RWPE1 (cell line): Measurements from ENCODE around the gene NUP43.

Experiments used
- CTCF ChIA-PET: fragments of 350-600 bp; sonication (Branson Sonifier 250); formaldehyde crosslinking; extraction: SDS; loops from one replicate; lab custom pipeline; 2021; lab: Yijun Ruan, JAX
- POLR2A ChIA-PET: fragments of 400-600 bp; formaldehyde crosslinking; extraction: SDS; loops from one replicate; lab custom pipeline; 2020; ENCODE audit warnings: antibody characterized with exemption; ENCODE audit not compliant: low non-redundant PET; lab: Yijun Ruan, JAX
- DNase-seq: peaks from one replicate; pipeline ENCODE4 v3.0.0; 2012; ENCODE audit warnings: low spot score
- H3K27ac ChIP-seq: fragments of 450-650 bp; 2 replicates; pipeline ENCODE4 v1.5.1; 2017
- TF ChIP-seq, protein P1 (sequence below): fragments of 450-650 bp; conservative IDR thresholded peaks from 2 replicates; pipeline ENCODE4 v1.5.1; 2017; ENCODE audit warnings: low read depth, mild to moderate bottlenecking

NUP43 gene

DNA sequence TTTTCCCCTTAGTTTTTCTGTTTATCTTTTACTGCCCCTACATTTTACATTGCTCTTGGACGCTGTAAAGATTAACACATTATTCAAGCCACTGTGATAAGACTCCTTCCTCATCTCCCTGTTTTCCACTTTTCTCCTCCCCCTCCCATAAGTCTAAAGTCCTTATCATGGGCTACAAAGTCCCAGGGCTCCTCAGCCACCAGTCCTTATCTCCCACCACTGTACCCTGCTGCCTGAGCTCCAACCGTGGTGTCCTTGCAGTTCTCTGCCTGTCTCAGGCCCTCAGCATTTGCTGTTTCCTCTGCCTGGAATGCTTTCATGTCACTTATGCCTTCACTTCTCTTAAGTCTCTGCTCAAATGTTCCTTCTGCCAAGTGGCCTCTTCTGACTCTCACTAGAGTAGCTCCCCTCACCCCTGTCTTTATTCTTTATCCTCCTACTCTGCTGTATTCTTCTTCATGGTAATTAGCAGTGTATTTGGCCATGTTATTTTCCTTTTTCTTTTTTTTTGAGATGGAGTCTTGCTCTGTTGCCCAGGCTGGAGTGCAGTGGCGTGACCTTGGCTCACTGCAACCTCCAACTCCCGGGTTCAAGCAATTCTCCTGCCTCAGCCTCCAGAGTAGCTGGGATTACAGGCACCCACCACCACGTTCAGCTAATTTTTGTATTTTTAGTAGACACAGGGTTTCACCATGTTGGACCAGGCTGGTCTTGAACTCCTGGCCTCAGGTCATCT is 17.7 kb downstream of the NUP43 start:
- no peak overlapping the region for H3K27ac ChIP-seq
- TF ChIP-seq, protein P1, sequence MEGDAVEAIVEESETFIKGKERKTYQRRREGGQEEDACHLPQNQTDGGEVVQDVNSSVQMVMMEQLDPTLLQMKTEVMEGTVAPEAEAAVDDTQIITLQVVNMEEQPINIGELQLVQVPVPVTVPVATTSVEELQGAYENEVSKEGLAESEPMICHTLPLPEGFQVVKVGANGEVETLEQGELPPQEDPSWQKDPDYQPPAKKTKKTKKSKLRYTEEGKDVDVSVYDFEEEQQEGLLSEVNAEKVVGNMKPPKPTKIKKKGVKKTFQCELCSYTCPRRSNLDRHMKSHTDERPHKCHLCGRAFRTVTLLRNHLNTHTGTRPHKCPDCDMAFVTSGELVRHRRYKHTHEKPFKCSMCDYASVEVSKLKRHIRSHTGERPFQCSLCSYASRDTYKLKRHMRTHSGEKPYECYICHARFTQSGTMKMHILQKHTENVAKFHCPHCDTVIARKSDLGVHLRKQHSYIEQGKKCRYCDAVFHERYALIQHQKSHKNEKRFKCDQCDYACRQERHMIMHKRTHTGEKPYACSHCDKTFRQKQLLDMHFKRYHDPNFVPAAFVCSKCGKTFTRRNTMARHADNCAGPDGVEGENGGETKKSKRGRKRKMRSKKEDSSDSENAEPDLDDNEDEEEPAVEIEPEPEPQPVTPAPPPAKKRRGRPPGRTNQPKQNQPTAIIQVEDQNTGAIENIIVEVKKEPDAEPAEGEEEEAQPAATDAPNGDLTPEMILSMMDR = no peak
- DNase-seq = no peak
- ChIA-PET CTCF (no interaction called here), POLR2A (no interaction called here)

DNA sequence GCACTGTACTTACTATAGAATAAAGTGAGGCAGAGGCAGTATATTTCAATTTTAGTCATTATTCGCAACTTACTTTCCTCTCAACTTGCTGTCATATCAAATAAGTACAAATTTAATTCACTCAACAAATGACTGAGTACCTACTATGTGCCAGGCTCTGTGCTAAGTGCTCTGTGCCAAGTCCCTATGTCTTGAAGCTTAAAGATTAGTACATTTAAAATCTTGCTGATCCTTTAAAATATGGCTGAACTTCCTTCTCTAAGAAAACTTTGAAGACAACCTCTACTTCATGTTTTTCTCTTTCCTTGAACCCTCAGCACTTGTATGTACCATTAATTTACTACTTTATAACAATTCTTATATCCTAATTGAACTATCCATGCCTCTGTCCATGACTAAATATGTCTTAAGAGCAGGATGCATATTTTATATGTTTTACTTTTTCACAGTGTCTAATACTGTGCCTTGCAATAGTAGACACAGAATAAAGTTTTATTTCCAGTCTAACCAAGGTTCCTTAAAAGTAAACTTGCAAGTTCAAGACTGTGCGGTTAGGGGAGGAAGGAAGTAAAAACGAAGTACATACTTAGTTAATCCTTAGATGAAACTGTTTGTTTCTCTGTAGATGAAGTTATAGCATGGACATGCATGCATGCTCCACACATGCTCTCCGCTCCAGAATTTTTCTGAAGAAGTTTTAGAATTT is 18.4 kb downstream of the NUP43 start:
- H3K27ac ChIP-seq = no peak overlapping the region
- TF ChIP-seq, protein P1 = no peak
- CTCF ChIA-PET = no interaction called here
- POLR2A ChIA-PET = no interaction called here
- no peak for DNase-seq

DNA sequence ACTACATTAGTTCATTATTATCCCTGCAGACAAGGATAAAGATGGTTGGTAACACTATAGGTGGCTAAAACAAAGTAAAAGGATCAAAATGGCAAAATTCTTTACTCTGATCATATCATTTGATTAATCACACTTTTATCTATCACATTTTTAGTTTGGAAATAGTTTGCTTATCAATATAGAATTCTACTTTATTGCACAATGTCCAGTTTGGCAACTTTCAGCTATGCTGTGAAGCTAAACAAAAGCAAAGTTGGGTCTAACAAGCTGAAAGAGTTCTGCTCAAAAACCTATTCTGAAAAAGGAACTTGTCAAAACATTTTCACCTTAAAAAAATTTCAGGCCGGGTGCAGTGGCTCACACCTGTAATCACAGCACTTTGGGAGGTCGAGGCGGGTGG is 20.5 kb downstream of the NUP43 start:
- TF ChIP-seq, protein P1 = no peak
- CTCF ChIA-PET = interaction anchor here (0.8 kb wide), 1 partner anchor 29 kb away, joined by 3 read pairs; no protein-coding TSS in a partner anchor
- no peak for DNase-seq
- POLR2A ChIA-PET = no interaction called here
- H3K27ac ChIP-seq = no peak overlapping the region

DNA sequence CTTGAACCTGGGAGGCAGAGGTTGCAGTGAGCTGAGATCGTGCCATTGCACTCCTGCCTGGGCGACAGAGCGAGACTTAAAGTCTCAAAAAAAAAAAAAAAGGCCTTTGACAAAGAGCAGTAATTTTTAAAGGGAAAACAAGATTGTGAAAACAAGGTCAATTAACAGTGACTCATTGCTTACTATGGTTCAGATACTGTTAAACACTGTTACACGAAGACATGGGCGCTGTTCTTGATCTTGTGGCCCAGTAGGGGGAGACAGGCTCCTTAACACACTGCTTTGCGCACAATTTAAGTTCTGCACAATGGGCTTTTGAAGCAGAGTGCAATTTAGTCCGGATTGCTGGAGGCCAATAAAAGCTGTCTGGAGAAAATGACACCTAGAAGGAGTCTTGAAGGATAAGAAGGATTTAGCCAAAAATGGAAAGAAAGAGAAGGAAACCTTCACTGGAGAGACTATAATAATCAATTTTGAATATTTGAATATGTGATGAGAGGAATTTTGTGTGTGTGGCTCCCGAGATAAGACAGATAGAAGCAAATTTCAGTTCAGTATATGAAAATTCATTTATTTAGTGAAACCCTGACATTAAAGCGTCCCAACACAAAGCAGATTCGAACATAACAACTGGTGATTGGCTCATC is 22.4 kb downstream of the NUP43 start:
- DNase-seq = peak; percentile 76
- TF ChIP-seq, protein P1 = peak; percentile 77
- CTCF ChIA-PET = interaction anchor here (0.6 to 0.7 kb wide), 6 partner anchors 88 to 1512 kb away, joined by 3 to 4 read pairs (median 4); partner anchors contain the start of gene RAET1E
- H3K27ac ChIP-seq = peak overlapping the region; percentile 46
- POLR2A ChIA-PET = no interaction called here

DNA sequence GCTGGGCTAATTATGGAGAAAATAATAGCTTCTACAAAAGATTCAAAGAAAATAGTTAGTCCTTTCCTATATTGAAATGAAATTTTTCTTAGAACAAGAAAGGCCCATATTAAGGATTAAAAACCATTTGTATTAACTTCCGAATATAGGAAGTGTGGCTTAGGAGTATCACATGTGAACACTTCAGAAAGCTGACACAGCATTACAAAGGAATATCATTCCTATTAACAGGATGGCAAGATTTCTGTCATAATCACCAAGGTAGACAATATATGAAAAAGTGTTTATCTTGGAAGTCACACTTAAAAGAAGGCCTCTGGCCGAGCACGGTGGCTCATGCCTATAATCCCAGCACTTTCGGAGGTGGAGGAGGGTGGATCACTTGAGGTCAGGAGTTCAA is 23.1 kb downstream of the NUP43 start:
- TF ChIP-seq, protein P1 = no peak
- CTCF ChIA-PET = interaction anchor here (0.6 to 0.7 kb wide), 3 partner anchors 95 to 864 kb away, joined by 3 to 4 read pairs (median 3); partner anchors contain the start of gene RAET1E
- H3K27ac ChIP-seq = peak overlapping the region; percentile 46
- POLR2A ChIA-PET = no interaction called here
- DNase-seq = no peak

DNA sequence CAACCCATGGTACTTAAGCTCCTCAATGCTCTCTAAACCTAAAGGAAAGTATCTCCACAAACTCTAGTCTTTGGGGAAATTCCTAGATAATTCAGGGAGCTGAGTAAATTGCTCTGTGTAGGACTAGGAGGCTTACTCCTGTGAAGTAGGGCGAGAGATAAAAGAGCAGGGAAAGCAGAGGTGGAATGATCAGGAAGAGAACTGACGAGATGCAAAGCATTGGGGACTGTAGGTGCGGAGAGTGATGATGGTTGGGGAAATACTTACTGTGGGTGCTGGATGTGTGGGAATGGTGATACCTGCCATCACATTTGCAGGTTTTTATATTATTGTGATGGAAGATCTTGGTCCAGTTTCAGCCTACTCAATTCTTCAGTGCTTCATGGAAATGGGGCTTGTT is 26.8 kb downstream of the NUP43 start:
- DNase-seq = no peak
- ChIA-PET POLR2A (no interaction called here), CTCF (no interaction called here)

More for the DNA sequence above, 26.8 kb downstream of the NUP43 start:
- TF ChIP-seq, protein P1 = no peak
- H3K27ac ChIP-seq = no peak overlapping the region
